8988T (cell line): ENCODE results near the gene DGKB.
"Not testable (repeated sequence)": the region's sequence is repeated elsewhere in the genome, so short reads cannot be mapped to it uniquely, and the experiment has no call there.

Experiments
- DNase-seq: peaks from one replicate; pipeline ENCODE4 v3.0.0; 2011

The DGKB gene

DNA sequence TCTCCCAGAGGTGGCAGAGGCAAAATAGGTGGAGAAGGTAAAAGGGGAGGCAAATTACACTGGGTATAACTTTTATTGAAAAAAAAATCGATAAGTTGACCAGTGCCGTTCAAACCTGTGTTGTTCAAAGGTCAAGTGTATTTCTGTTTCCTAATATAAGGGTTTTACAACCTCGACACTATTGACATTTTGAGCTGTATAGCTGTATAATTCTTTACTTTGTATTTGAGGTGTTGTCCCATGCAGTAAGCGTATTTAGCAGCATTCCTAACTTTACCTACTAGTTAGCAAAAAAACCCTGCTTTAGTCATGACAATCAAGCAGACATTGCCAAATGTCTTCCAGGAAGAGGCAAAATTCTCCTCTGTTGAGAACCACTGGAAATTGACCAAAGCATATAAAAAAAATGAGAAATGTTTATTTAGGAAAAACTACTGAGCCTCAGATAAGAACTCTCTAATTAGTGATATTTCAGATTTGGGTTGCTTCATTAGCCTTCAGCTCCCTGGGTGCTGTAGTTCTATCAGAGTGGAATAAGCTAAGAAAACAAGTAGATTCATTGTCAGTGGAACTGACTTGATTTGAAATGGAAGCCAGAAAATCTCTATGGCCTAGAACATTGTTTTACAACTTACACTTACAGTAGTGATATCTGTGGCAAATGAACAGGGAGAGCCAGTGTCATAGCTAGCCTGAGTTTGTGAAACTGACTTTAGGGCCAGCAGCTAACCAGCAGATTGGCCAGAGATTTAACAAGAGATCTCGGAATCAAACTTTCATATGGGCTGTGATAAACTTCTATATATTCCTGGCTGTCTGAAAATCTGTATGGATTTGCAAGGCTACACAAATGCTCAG, 331.6 kb downstream of the DGKB start:
- no peak for DNase-seq

GRCh38 chr7:14552060-14552459, 350.5 kb downstream of the DGKB start:
- DNase-seq = no peak

DNA sequence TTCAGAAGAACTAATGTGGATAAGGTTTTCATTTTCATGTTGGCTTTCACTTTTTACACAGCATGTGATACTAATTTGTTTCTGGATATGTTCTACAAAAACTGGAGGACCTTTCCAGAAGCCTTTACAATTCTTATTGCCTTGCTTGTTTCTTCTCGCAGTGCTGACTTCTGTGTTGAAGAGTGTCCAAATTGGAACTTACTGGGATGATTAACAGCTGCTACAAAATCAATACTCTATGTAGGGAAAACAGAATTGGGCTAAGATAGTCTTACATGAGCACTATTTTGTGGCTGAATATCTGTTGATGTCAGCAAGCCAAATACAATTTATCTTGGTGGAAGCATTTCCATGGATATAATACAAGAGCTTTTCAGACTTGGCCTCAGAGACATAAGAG, 351.2 kb downstream of the DGKB start:
- no peak for DNase-seq

DNA sequence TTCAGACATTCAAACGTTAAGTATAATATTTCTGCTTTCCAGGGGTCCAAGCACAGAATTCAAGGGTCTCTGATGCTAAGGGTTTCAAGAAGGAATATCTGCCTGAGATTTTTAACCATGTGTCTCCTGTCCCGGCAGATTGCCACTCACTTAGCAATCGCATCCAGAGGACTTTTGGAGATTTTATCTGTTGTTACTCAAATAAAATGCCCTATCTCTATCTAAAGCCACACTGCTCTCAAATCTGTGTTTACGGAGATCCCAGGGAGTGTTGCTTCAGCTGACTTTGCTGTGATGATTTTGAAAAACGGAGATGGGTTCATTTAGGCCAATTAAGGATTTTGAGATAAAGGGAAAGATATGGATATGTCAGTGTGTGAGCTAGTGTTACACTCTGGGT, 359.9 kb downstream of the DGKB start:
- no peak for DNase-seq

DNA sequence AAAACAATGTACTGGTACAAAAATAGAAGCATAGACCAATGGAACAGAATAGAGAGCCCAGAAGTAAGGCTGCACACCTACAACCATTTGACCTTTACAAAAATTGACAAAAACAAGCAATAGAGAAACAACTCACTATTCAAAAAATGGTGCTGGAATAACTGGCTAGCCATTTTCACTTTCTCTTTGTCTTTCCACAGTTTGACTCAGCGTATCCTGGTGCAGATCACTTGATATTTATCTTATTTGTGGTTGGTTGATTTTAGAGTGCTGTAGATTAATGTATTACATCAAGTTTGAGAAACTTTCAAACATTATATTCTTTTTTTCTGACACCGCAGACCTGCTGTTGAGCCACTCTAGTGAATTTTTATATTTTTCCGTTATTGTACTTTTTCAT, 381.4 kb downstream of the DGKB start:
- no peak for DNase-seq

DNA sequence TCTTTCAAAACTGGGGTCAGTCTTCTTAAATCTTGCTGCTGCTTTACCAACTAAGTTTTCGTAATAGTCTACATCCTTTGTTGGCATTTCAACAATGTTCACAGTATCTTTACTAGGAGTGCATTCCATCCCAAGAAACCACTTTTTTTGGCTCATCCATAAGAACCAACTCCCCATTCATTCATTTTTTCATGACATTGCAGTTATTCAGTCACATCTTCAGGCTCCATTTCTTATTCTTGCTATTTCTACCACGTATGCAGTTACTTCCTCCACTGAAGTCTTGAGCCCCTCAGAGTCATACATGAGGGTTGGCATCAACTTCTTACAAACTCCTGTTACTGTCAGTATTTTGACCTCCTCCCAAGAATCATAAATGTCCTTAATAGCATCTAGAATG, 392.3 kb downstream of the DGKB start:
- DNase-seq = no peak

- no peak for DNase-seq
These were observed 394.9 kb downstream of the DGKB start for GRCh38 chr7:14507617-14508016.

DNA sequence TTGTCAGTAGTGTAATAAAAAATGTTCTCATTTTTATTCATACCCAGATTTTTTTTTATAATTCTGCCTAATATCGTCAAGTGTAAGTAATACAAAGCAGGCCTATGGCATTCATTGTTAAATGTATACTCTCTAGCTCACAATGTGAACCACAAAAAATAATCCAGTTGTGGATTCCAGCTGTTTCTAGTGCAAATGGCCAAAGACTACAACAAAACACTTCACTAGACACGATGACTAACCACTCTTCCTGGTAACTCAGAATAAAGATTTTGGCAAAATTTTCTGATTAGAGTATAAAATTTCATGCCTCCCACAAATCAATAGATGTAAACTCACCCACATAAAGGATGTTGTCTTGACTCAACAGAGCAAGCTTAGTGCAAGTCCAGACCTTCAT, 396.6 kb downstream of the DGKB start:
- DNase-seq = no peak

DNA sequence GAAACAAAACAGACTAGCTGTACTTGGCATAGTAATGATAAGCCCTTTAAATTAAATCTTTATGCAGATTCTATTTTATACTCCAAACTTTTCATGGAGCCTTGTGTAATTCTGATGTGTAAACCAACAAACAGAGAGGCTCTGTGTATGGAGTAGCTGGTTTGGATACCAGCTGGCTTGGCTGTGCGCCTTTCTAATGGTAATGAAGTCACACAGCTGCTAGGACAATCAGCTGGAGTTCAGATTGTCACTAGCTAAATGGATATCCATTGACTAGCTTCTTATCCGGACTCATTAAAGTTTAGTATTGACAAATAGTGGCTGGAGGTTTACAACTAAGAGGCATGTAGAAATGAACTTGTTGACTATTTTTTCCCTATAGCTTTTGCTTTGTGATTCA, 398.4 kb downstream of the DGKB start:
- DNase-seq = no peak

DNA sequence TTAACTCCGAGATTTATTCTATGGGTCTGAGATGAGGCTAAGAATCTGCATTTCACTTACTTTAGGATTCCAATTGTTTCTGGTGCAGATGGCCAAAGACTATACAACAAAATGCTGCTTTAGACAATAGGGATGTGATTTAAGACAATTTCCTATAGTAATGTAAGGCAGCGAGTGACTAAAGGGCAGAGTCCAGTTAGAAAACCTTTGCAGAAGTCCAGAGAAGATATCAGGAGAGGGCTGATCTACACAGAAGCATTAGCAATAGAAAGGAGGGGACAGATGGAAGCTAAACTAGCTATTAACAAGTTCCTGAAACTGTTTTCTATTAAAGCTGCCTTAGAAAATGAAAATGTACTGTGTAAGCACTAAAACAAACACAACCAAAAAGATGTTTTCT, 398.9 kb downstream of the DGKB start:
- no peak for DNase-seq

DNA sequence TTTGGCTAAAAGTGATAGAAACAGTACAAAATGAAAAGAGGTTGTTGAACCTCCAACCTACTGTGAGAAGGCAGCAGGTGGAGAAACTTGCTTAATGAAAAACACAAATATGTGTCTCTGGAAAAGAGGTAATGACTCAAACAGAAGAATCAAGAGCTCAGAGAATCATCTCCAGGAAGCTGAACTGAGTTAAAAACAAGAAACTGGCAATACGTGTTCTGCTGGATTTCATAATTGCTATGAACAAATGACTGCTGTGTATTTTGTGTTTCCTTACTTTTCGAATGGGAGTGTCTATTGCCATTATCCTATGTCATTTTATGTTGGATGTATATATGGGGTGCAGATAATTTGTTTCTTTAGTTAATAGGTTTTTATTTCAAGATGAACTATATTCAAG, 401.1 kb downstream of the DGKB start:
- DNase-seq = no peak

DNA sequence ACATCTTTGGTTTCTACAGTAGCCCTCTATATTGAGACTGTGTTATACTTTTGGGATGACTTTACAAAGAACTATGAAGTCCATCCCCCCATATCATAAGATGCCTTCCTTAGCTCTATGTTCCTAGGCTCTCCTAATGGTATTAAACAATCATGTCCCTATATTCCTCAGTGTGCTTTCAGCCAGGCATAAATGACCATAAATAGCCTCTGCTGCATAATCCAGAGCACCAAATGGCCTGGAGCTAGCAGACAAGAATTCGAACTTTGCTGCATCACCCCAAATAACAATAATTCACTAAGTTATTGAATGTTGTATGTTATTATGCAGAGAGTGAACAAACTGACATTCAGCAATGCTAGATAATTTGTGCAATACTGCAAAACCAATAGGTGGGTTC, 405.2 kb downstream of the DGKB start:
- no peak for DNase-seq

DNA sequence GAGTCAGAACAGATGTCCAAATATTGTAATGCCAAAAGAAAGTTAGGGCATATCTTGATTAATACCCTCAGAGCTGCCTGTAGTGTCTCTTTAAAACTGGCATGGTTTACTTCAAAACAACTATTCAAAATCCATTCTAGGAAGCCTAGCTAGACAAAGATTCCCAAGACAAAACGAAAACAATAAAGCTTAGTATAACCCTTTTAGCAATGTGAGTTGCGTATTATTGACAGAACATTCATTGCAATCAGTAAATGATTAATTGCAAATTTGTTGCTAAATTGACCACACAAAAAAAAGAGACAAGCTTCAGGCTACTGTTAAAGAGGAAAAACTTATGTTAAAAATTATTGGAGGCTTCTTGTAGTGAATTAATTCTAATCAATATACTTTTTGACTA, 406.9 kb downstream of the DGKB start:
- no peak for DNase-seq

- DNase-seq = no peak
These were observed 414.7 kb downstream of the DGKB start for GRCh38 chr7:14487701-14488395.

- no peak for DNase-seq
These were observed 418.9 kb downstream of the DGKB start for GRCh38 chr7:14483663-14484062.

DNA sequence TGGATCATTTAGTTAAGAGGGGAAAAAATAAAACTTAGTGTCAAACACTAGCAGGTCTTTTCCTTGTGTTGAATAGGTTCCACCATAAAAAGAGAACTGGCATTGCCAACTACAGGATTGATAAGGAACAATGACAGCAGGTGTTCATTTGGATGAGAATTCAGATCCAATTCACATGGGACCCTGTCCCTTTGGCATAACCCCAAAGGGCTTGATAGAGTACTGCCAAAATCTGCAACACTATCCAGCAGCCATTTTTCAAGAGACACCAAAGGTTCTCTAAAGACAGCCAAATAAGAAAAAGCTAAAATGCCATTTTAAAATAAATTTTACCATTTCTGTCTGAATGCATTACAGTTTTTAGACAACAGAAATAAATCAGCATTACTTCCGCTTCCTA, 422.3 kb downstream of the DGKB start:
- no peak for DNase-seq

GRCh38 chr7:14478834-14479510, 423.6 kb downstream of the DGKB start:
- no peak for DNase-seq

DNA sequence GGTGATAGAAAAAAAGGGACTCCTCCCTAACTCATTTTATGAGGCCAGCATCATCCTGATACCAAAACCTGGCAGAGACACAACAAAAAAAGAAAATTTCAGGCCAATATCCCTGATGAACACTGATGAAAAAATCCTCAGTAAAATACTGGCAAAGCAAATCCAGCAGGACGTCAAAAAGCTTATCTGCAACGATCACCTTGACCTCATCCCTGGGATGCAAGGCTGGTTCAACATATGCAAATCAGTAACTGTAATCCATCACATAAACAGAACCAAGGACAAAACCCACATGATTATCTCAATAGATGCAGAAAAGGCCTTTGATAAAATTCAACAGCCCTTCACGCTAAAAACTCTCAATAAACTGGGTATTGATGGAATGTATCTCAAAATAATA, 440.8 kb downstream of the DGKB start:
- not testable (repeated sequence) for DNase-seq

- not testable (repeated sequence) for DNase-seq
These were observed 443.7 kb downstream of the DGKB start for GRCh38 chr7:14458846-14459245.

DNA sequence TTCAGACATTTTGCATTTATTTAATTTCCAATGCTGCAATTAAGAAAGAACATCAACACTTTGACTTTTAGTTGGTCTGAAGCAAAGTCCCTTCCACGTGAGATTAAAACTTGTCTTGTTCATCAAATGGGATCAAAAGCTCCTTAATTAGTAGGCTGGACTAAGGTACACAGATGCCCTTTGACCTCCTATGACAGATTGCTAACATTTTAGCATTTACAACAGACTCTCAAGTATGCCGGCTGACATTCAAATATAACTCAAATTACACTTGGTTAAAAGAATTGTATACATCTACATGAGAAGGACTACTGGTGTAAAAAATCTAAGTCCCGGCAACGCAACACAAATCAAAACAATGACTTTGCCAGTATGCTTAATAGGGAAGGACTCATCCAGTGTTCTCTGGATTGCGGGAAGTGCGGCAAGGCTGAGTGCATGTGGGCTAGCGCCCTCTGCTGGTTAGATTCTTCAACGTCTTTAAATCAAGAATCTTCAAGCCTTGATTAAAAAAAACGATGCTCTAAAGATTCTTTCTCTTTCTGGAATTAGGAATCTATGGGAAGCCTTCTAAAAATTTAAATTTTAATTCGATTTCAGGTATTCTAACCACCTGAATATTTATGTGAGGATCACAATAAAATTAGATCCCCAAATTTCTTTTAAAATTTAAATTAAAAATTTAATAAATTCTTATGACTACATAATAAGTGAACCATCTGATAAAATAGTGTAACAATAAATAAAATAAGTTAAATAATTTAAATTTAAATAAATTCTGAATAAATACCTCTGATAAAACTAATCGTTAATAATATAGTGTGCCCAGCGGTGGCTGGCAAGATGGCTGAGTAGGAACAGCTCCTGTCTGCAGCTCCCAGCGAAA, 444.7 kb downstream of the DGKB start:
- no peak for DNase-seq

DNA sequence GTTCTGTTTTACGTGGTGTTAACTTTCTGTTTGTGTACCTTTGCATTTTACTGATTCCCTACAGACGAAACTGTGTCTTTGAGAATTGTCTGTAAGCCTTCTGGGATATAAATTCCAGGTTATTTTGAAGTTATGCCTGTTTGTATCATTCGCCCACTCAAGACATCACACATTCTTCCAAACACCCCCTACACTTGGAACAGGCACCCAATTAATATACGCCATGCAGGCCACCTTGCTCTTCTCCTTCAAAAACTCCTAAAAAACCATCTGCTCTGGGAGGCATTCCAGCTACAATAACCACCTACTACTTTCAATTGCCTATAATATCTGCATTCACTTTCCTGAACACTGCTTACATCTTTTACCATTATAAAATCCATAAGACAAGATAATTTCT, 453.3 kb downstream of the DGKB start:
- DNase-seq = no peak

- DNase-seq = no peak
These were observed 455.7 kb downstream of the DGKB start for GRCh38 chr7:14446829-14447228.

GRCh38 chr7:14446219-14446618, 456.3 kb downstream of the DGKB start:
- DNase-seq = no peak
